HG03175 (cell line): Measurements from ENCODE around the gene HRG.
A peak's percentile ranks its signal among the peaks of the same experiment; 100 is the strongest.
"Not testable (repeated sequence)": the region's sequence is repeated elsewhere in the genome, so short reads cannot be mapped to it uniquely, and the experiment has no call there.

Experiments
- ATAC-seq: cut with Tn5 transposase; IDR thresholded peaks from one replicate; pipeline ENCODE4 v1.9.1; 2021; ENCODE audit warnings: mild to moderate bottlenecking, moderate library complexity; ENCODE audit not compliant: unreplicated experiment

Gene HRG

GRCh38 chr3:186665625-186666188, at the start of gene HRG:
HRG (plus strand) TSS chr3:186666014; CDS start chr3:186666032, 18 bp downstream.
- ATAC-seq: no peak

GRCh38 chr3:186616299-186616617, 49.6 kb upstream of the HRG start:
- ATAC-seq: no peak

GRCh38 chr3:186617036-186617946, 48.5 kb upstream of the HRG start:
- ATAC-seq: peak; percentile 90

- ATAC-seq: no peak
These were observed 47.4 kb upstream of the HRG start for GRCh38 chr3:186618318-186618938.

GRCh38 chr3:186619787-186620212, 46.0 kb upstream of the HRG start:
- ATAC-seq: no peak

GRCh38 chr3:186620213-186621092, 45.4 kb upstream of the HRG start:
- no peak for ATAC-seq

GRCh38 chr3:186621894-186622650, 43.7 kb upstream of the HRG start:
- no peak for ATAC-seq

- no peak for ATAC-seq
These were observed 43.0 kb upstream of the HRG start for GRCh38 chr3:186622651-186623310.

- ATAC-seq: no peak
These were observed 41.2 kb upstream of the HRG start for GRCh38 chr3:186624598-186624997.

GRCh38 chr3:186625600-186626042, 40.2 kb upstream of the HRG start:
- ATAC-seq: no peak

GRCh38 chr3:186626254-186626847, 39.5 kb upstream of the HRG start:
- no peak for ATAC-seq

GRCh38 chr3:186627852-186628414, 37.9 kb upstream of the HRG start:
- no peak for ATAC-seq

- no peak for ATAC-seq
These were observed 37.1 kb upstream of the HRG start for GRCh38 chr3:186628756-186629155.

- ATAC-seq: no peak
These were observed 34.7 kb upstream of the HRG start for GRCh38 chr3:186630950-186631641.

GRCh38 chr3:186633481-186633880, 32.3 kb upstream of the HRG start:
- no peak for ATAC-seq

- not testable (repeated sequence) for ATAC-seq
These were observed 31.6 kb upstream of the HRG start for GRCh38 chr3:186634207-186634606.

GRCh38 chr3:186635532-186635931, 30.3 kb upstream of the HRG start:
- ATAC-seq: no peak

- no peak for ATAC-seq
These were observed 29.3 kb upstream of the HRG start for GRCh38 chr3:186636536-186636935.
